GM10248 (cell line): Measurements from ENCODE around the gene ARL8B.
"Not testable (repeated sequence)": the region's sequence is repeated elsewhere in the genome, so short reads cannot be mapped to it uniquely, and the experiment has no call there.

Experiments used
- CTCF ChIA-PET: fragments of 300-600 bp; sonication (Branson Sonifier 250); formaldehyde crosslinking; extraction: SDS; loops from one replicate; lab custom pipeline; 2021; ENCODE audit warnings: antibody characterized with exemption; lab: Yijun Ruan, JAX
- POLR2A ChIA-PET: fragments of 350-650 bp; sonication (Branson Sonifier 250); formaldehyde crosslinking; extraction: SDS; loops from one replicate; lab custom pipeline; 2020; ENCODE audit warnings: antibody characterized with exemption; lab: Yijun Ruan, JAX
- DNase-seq: peaks from one replicate; pipeline ENCODE4 v3.0.0; 2012; ENCODE audit errors: extremely low spot score
- CTCF ChIP-seq: IDR thresholded peaks from 2 replicates; pipeline ENCODE4 v1.5.1; 2012; ENCODE audit warnings: mild to moderate bottlenecking, low read depth; ENCODE audit errors: extremely low read depth, missing control alignments, control extremely low read depth

Gene ARL8B

GRCh38 chr3:5105050-5105449, 17.0 kb upstream of the ARL8B start:
- CTCF ChIA-PET = no interaction called here
- no peak for TF ChIP-seq CTCF
- POLR2A ChIA-PET = no interaction called here
- no peak for DNase-seq

- POLR2A ChIA-PET, DNase-seq: not testable (repeated sequence)
- CTCF ChIA-PET = interaction anchor here (1.8 kb wide), 1 partner anchor 17 kb away, joined by 7 read pairs; the partner anchor contains the start of gene ARL8B
Observed at GRCh38 chr3:5106371-5106770, 15.7 kb upstream of the ARL8B start.

GRCh38 chr3:5106933-5107334, 15.2 kb upstream of the ARL8B start:
- DNase-seq, POLR2A ChIA-PET: not testable (repeated sequence)
- CTCF ChIA-PET = interaction anchor here (1.0 to 1.8 kb wide), 2 partner anchors 14 to 16 kb away, joined by 3 to 7 read pairs; partner anchors contain the start of gene ARL8B

GRCh38 chr3:5110337-5110736, 11.8 kb upstream of the ARL8B start:
- no peak for DNase-seq
- no peak for TF ChIP-seq CTCF
- POLR2A ChIA-PET = no interaction called here
- CTCF ChIA-PET = interaction anchor here (1.0 to 2.3 kb wide), 4 partner anchors 8 to 53 kb away, joined by 3 to 9 read pairs (median 4); no protein-coding TSS in a partner anchor

- ChIA-PET CTCF (interaction anchor here (1.0 to 1.8 kb wide), 4 partner anchors 10 to 278 kb away, joined by 3 to 6 read pairs (median 3); partner anchors contain the start of gene ARL8B), POLR2A (interaction anchor here (1.6 kb wide), 1 partner anchor 363 kb away, joined by 3 read pairs; no protein-coding TSS in a partner anchor)
- TF ChIP-seq CTCF = no peak
- no peak for DNase-seq
Observed at GRCh38 chr3:5112043-5112442, 10.0 kb upstream of the ARL8B start.

GRCh38 chr3:5113726-5114125, 8.4 kb upstream of the ARL8B start:
- POLR2A ChIA-PET, DNase-seq, CTCF ChIA-PET: not testable (repeated sequence)

GRCh38 chr3:5115506-5116162, 6.5 kb upstream of the ARL8B start:
- CTCF ChIA-PET = interaction anchor here (0.6 to 1.0 kb wide), 2 partner anchors 11 to 14 kb away, joined by 3 read pairs; no protein-coding TSS in a partner anchor

More at GRCh38 chr3:5115506-5116162, 6.5 kb upstream of the ARL8B start:
- no peak for DNase-seq
- no peak for TF ChIP-seq CTCF
- POLR2A ChIA-PET = no interaction called here
